ENCODE results near the gene MAS1.

GRCh38 chr6:159887761-159888160 lies 3.0 kb upstream of the MAS1 start:
- no peak for TF ChIP-seq POLR2A (IDR thresholded peaks at IDR 0.05)
- TF ChIP-seq CTCF (IDR thresholded peaks at IDR 0.05) = no peak
- no peak for TF ChIP-seq EP300 (IDR thresholded peaks at IDR 0.05)
